BE2C (cell line): ENCODE measurements around the gene CKS2.

ENCODE experiments used
- DNase-seq: peaks from one replicate; pipeline ENCODE4 v3.0.0-alpha.2; 2020
- H3K27me3 ChIP-seq: fragments of 250-450 bp; sonication (Bioruptor Pico); 2 replicates; pipeline ENCODE4 v1.5.1; 2020; ENCODE audit warnings: mild to moderate bottlenecking
- H3K36me3 ChIP-seq: fragments of 250-450 bp; sonication (Bioruptor Pico); 2 replicates; pipeline ENCODE4 v1.5.1; 2020; ENCODE audit warnings: mild to moderate bottlenecking
- H3K4me1 ChIP-seq: fragments of 250-450 bp; sonication (Bioruptor Pico); 2 replicates; pipeline ENCODE4 v1.5.1; 2020
- H3K4me3 ChIP-seq: 2 replicates; pipeline ENCODE4 v1.5.1; 2011; ENCODE audit warnings: low read depth, low read length
- H3K9me3 ChIP-seq: fragments of 250-450 bp; sonication (Bioruptor Pico); 2 replicates; pipeline ENCODE4 v1.5.1; 2020
- CTCF ChIP-seq: IDR thresholded peaks from 2 replicates; pipeline ENCODE4 v1.5.1; 2012; ENCODE audit warnings: mild to moderate bottlenecking, low read depth, low read length

The CKS2 gene

GRCh38 chr9:89350988-89351557, 40.1 kb downstream of the CKS2 start:
- Histone ChIP-seq H3K27me3 (no peaks in the 10 kb centered on the region), H3K9me3 (no peaks in the 10 kb centered on the region), H3K4me3 (no peak overlapping the region), H3K36me3 (peaks cover 91% of the 10 kb centered on the region), H3K4me1 (no peaks in the 10 kb centered on the region)
- no peak for TF ChIP-seq CTCF
- no peak for DNase-seq

GRCh38 chr9:89351584-89352300, 40.7 kb downstream of the CKS2 start:
- no peak for DNase-seq
- peaks cover 88% of the 10 kb centered on the region for H3K36me3 ChIP-seq
- no peak overlapping the region for H3K4me3 ChIP-seq
- no peak for TF ChIP-seq CTCF
- no peaks in the 10 kb centered on the region for H3K9me3 ChIP-seq
- H3K27me3 ChIP-seq: no peaks in the 10 kb centered on the region
- no peaks in the 10 kb centered on the region for H3K4me1 ChIP-seq

GRCh38 chr9:89352451-89352850, 41.5 kb downstream of the CKS2 start:
- peaks cover 88% of the 10 kb centered on the region for H3K36me3 ChIP-seq
- H3K9me3 ChIP-seq: no peaks in the 10 kb centered on the region
- no peaks in the 10 kb centered on the region for H3K27me3 ChIP-seq
- H3K4me1 ChIP-seq: no peaks in the 10 kb centered on the region
- TF ChIP-seq CTCF: no peak
- no peak for DNase-seq
- no peak overlapping the region for H3K4me3 ChIP-seq

GRCh38 chr9:89352874-89353649, 42.1 kb downstream of the CKS2 start:
- H3K4me3 ChIP-seq: no peak overlapping the region

GRCh38 chr9:89353989-89354388, 43.0 kb downstream of the CKS2 start:
- no peak for DNase-seq
- Histone ChIP-seq H3K4me1 (peaks cover 8% of the 10 kb centered on the region), H3K27me3 (no peaks in the 10 kb centered on the region), H3K9me3 (no peaks in the 10 kb centered on the region), H3K36me3 (peaks cover 86% of the 10 kb centered on the region), H3K4me3 (no peak overlapping the region)
- TF ChIP-seq CTCF: no peak

More at GRCh38 chr9:89352874-89353649, 42.1 kb downstream of the CKS2 start:
- no peaks in the 10 kb centered on the region for H3K9me3 ChIP-seq
- no peaks in the 10 kb centered on the region for H3K4me1 ChIP-seq
- peaks cover 86% of the 10 kb centered on the region for H3K36me3 ChIP-seq
- no peak for TF ChIP-seq CTCF
- no peaks in the 10 kb centered on the region for H3K27me3 ChIP-seq
- DNase-seq: no peak
